Mononuclear cell (primary cell): ENCODE measurements around the gene LRRIQ4. TPM values are rescaled to one million over a fixed set of nuclear protein-coding genes. Genes with fewer than 3 reads are reported as not detected.
A peak's percentile ranks its signal among the peaks of the same experiment; 100 is the strongest.

Experiments
- H3K27me3 ChIP-seq: 2 replicates; pipeline ENCODE4 v1.6.0; 2011; ENCODE audit warnings: low read length, control low read depth; ENCODE audit not compliant: insufficient read depth
- H3K4me1 ChIP-seq: 2 replicates; pipeline ENCODE4 v1.5.1; 2011; ENCODE audit warnings: mild to moderate bottlenecking, low read length, control low read depth; ENCODE audit not compliant: insufficient read depth
- H3K4me3 ChIP-seq: 2 replicates; pipeline ENCODE4 v1.5.1; 2011; ENCODE audit warnings: mild to moderate bottlenecking, low read length, moderate library complexity
- H3K9me3 ChIP-seq: 2 replicates; pipeline ENCODE4 v1.5.1; 2011; ENCODE audit warnings: low read depth, mild to moderate bottlenecking, control low read depth, low read length
- total RNA-seq: library from RNA; depleted of rRNA; stranded (reverse); fragments of >200 nt; gene quantifications from one replicate; pipeline ENCODE4 v1.2.3, GENCODE V29; 2012

Gene LRRIQ4
- total RNA-seq, result not detected

GRCh38 chr3:169812332-169813235 is at the start of gene LRRIQ4, which contains the start of gene LRRC34:
LRRIQ4 (plus strand) TSS chr3:169812870; CDS start chr3:169821922, 9,052 bp downstream.
LRRC34 (minus strand) TSS chr3:169812904; CDS start chr3:169812548, 356 bp downstream.
- Histone ChIP-seq H3K4me3 (peak within 1 kb of the TSS; percentile 43), H3K27me3 (no peaks in the 10 kb centered on the region), H3K4me1 (peaks cover 29% of the 10 kb centered on the region), H3K9me3 (peaks cover 10% of the 10 kb centered on the region)

- Histone ChIP-seq H3K9me3 (no peaks in the 10 kb centered on the region), H3K27me3 (no peaks in the 10 kb centered on the region), H3K4me3 (peak overlapping the region; percentile 88), H3K4me1 (peaks cover 19% of the 10 kb centered on the region)
Observed at GRCh38 chr3:169764312-169764881, 48.3 kb upstream of the LRRIQ4 start.

GRCh38 chr3:169764882-169765612 is 47.6 kb upstream of the LRRIQ4 start, which contains the start of gene TERC:
TERC (minus strand) TSS chr3:169765060.
- Histone ChIP-seq H3K27me3 (no peaks in the 10 kb centered on the region), H3K4me3 (peak within 1 kb of the TSS; percentile 88), H3K9me3 (no peaks in the 10 kb centered on the region), H3K4me1 (peaks cover 24% of the 10 kb centered on the region)

- peak within 1 kb of the TSS; percentile 72 for H3K4me3 ChIP-seq
- no peaks in the 10 kb centered on the region for H3K9me3 ChIP-seq
- H3K27me3 ChIP-seq, result no peaks in the 10 kb centered on the region
- H3K4me1 ChIP-seq, result peaks cover 18% of the 10 kb centered on the region
Observed at GRCh38 chr3:169769287-169770181, 43.1 kb upstream of the LRRIQ4 start, which contains the start of gene ACTRT3. ACTRT3 (minus strand) TSS chr3:169769561; CDS start chr3:169769520, 41 bp downstream.

GRCh38 chr3:169771497-169772304 is 41.0 kb upstream of the LRRIQ4 start:
- H3K9me3 ChIP-seq, result no peaks in the 10 kb centered on the region
- peaks cover 19% of the 10 kb centered on the region for H3K4me1 ChIP-seq
- peak overlapping the region; percentile 67 for H3K4me3 ChIP-seq
- H3K27me3 ChIP-seq, result no peaks in the 10 kb centered on the region

GRCh38 chr3:169772305-169772896 is 40.3 kb upstream of the LRRIQ4 start:
- Histone ChIP-seq H3K9me3 (no peaks in the 10 kb centered on the region), H3K4me3 (peak overlapping the region; percentile 67), H3K4me1 (peaks cover 19% of the 10 kb centered on the region), H3K27me3 (no peaks in the 10 kb centered on the region)

- Histone ChIP-seq H3K9me3 (no peaks in the 10 kb centered on the region), H3K4me1 (peaks cover 19% of the 10 kb centered on the region), H3K27me3 (no peaks in the 10 kb centered on the region), H3K4me3 (peak within 1 kb of the TSS; percentile 67)
Observed at GRCh38 chr3:169772897-169773816, 39.5 kb upstream of the LRRIQ4 start, which contains the start of gene MYNN. MYNN (plus strand) TSS chr3:169773396; CDS start chr3:169774296, 900 bp downstream.

GRCh38 chr3:169774186-169774585 is 38.5 kb upstream of the LRRIQ4 start:
- Histone ChIP-seq H3K9me3 (no peaks in the 10 kb centered on the region), H3K4me3 (no peak overlapping the region)

GRCh38 chr3:169777822-169778221 is 34.8 kb upstream of the LRRIQ4 start:
- Histone ChIP-seq H3K4me1 (peaks cover 17% of the 10 kb centered on the region), H3K4me3 (no peak overlapping the region)

More at GRCh38 chr3:169774186-169774585, 38.5 kb upstream of the LRRIQ4 start:
- H3K27me3 ChIP-seq, result no peaks in the 10 kb centered on the region
- peaks cover 19% of the 10 kb centered on the region for H3K4me1 ChIP-seq

GRCh38 chr3:169780742-169781141 is 31.9 kb upstream of the LRRIQ4 start:
- H3K9me3 ChIP-seq, result no peaks in the 10 kb centered on the region
- H3K27me3 ChIP-seq, result no peaks in the 10 kb centered on the region
- peaks cover 4% of the 10 kb centered on the region for H3K4me1 ChIP-seq
- no peak overlapping the region for H3K4me3 ChIP-seq

More at GRCh38 chr3:169777822-169778221, 34.8 kb upstream of the LRRIQ4 start:
- no peaks in the 10 kb centered on the region for H3K9me3 ChIP-seq
- H3K27me3 ChIP-seq, result no peaks in the 10 kb centered on the region

GRCh38 chr3:169781209-169781855 is 31.3 kb upstream of the LRRIQ4 start:
- Histone ChIP-seq H3K4me1 (peaks cover 4% of the 10 kb centered on the region), H3K27me3 (no peaks in the 10 kb centered on the region), H3K9me3 (no peaks in the 10 kb centered on the region), H3K4me3 (no peak overlapping the region)

- H3K4me3 ChIP-seq, result no peak overlapping the region
- H3K9me3 ChIP-seq, result no peaks in the 10 kb centered on the region
- no peaks in the 10 kb centered on the region for H3K4me1 ChIP-seq
- H3K27me3 ChIP-seq, result no peaks in the 10 kb centered on the region
Observed at GRCh38 chr3:169787120-169787519, 25.6 kb upstream of the LRRIQ4 start.
